Motor neuron (in vitro differentiated cells): ENCODE results near the gene EFCAB6. TPM values are rescaled to one million over a fixed set of nuclear protein-coding genes. Genes with fewer than 3 reads are reported as not detected.

Experiments
- ATAC-seq, 8 experiments: fragments of 200-7000 bp; cut with Tn5 transposase; replicated peaks in 6 of 8; 2 replicates each; pipeline ENCODE4 v1.8.0; 2021; ENCODE audit warnings: mild to moderate bottlenecking in 8 of 8, moderate library complexity in 8 of 8
- H3K27ac ChIP-seq, 2 donors: fragments of 250-450 bp; sonication (Bioruptor Pico); 2 replicates each; pipeline ENCODE4 v1.9.0; 2021; ENCODE audit warnings: antibody characterized with exemption in 2 of 2, mild to moderate bottlenecking in 2 of 2, moderate library complexity in 1 of 2
- H3K4me1 ChIP-seq, 2 donors: fragments of 250-450 bp; sonication (Bioruptor Pico); replicated peaks in 1 of 2; 2 replicates each; pipeline ENCODE4 v1.6.1; 2021; ENCODE audit warnings: antibody characterized with exemption in 2 of 2, mild to moderate bottlenecking in 2 of 2, moderate library complexity in 1 of 2
- H3K4me3 ChIP-seq, 5 donors: fragments of 250-450 bp; sonication (Bioruptor Pico); 2 replicates each; pipeline ENCODE4 v1.9.0; 2021; ENCODE audit warnings: antibody characterized with exemption in 5 of 5, mild to moderate bottlenecking in 5 of 5, moderate library complexity in 4 of 5
- WGBS, 10 experiments: fragments of 450-650 bp; shearing (Covaris generic); methylation state at CpG; one replicate each; pipeline ENCODE4 v1.0.0; 2022; 5-methylcytosine and 5-hydroxymethylcytosine counted together
- in situ Hi-C, 9 experiments: fragments of 400-800 bp; cut with MboI; loops; one replicate each; pipeline ENCODE4 v1.15.0; 2021; ENCODE audit warnings: low sequenced_read_pairs in 9 of 9, low pct_unique_long_range_greater_than_20kb in 2 of 9; ENCODE audit not compliant: unreplicated experiment in 9 of 9
- total RNA-seq, 8 experiments: library from RNA; unstranded; fragments of 300-600 nt; gene quantifications; 2 replicates each; pipeline versions ENCODE4 v1.2.3 to v1.2.4, GENCODE V29; 2022

The EFCAB6 gene
- total RNA-seq, 8 experiments from 2014 or later = 1.0 to 9.2 (median 2.5) TPM

- no peak overlapping the region for H3K4me3 ChIP-seq
- ATAC-seq = no peak
- H3K27ac ChIP-seq = no peak overlapping the region
- in situ Hi-C loops = no loop called here
- 10 to 91% (median 86%) methylated on average over 2 to 8 of the region's 11 CpGs; no CpG with 5 or more reads in 5 of the 10 experiments for WGBS, 10 experiments
- H3K4me1 ChIP-seq = no peaks in the 10 kb centered on the region
Measured at GRCh38 chr22:43642319-43643206, 169.5 kb downstream of the EFCAB6 start.

GRCh38 chr22:43639228-43639948 is 172.7 kb downstream of the EFCAB6 start:
- in situ Hi-C loops = no loop called here
- Histone ChIP-seq H3K4me1 (no peaks in the 10 kb centered on the region), H3K27ac (no peak overlapping the region), H3K4me3 (no peak overlapping the region)
- ATAC-seq = no peak
- WGBS, 10 experiments = 20 to 100% (median 68%) methylated on average over 1 to 3 of the region's 3 CpGs

GRCh38 chr22:43637275-43638260 is 174.5 kb downstream of the EFCAB6 start:
- no peak overlapping the region for H3K27ac ChIP-seq
- no peak overlapping the region for H3K4me3 ChIP-seq
- peak in 4 of 8 experiments; percentile 38 to 85 (median 50) for ATAC-seq
- in situ Hi-C loops = no loop called here
- H3K4me1 ChIP-seq = no peaks in the 10 kb centered on the region
- WGBS, 10 experiments = 34 to 90% (median 72%) methylated on average over 3 to 9 of the region's 28 CpGs; no CpG with 5 or more reads in 3 of the 10 experiments

- Histone ChIP-seq H3K4me1 (no peaks in the 10 kb centered on the region), H3K4me3 (no peak overlapping the region), H3K27ac (no peak overlapping the region)
- WGBS, 10 experiments = 60 to 100% (median 89%) methylated on average over 2 to 8 of the region's 13 CpGs; no CpG with 5 or more reads in 4 of the 10 experiments
- ATAC-seq = no peak
- in situ Hi-C loops = no loop called here
Measured at GRCh38 chr22:43636086-43636485, 176.0 kb downstream of the EFCAB6 start.

- WGBS, 10 experiments = 27 to 100% (median 80%) methylated on average over 1 to 3 of the region's 9 CpGs; no CpG with 5 or more reads in 4 of the 10 experiments
- in situ Hi-C loops = no loop called here
- no peak for ATAC-seq
- H3K4me3 ChIP-seq = no peak overlapping the region
- H3K4me1 ChIP-seq = no peaks in the 10 kb centered on the region
- no peak overlapping the region for H3K27ac ChIP-seq
Measured at GRCh38 chr22:43635101-43635500, 177.0 kb downstream of the EFCAB6 start.

GRCh38 chr22:43634316-43634715 is 177.8 kb downstream of the EFCAB6 start:
- Histone ChIP-seq H3K4me3 (no peak overlapping the region), H3K27ac (no peak overlapping the region), H3K4me1 (no peaks in the 10 kb centered on the region)
- in situ Hi-C loops = no loop called here
- 0 to 60% (median 0%) methylated on average over 1 of the region's 4 CpGs; no CpG with 5 or more reads in 7 of the 10 experiments for WGBS, 10 experiments
- ATAC-seq = no peak

GRCh38 chr22:43633631-43634285 is 178.3 kb downstream of the EFCAB6 start:
- H3K4me3 ChIP-seq = no peak overlapping the region
- ATAC-seq = no peak
- WGBS, 10 experiments = 60 to 100% (median 92%) methylated on average over 1 to 7 of the region's 13 CpGs; no CpG with 5 or more reads in 7 of the 10 experiments
- in situ Hi-C loops = no loop called here
- H3K4me1 ChIP-seq = no peaks in the 10 kb centered on the region
- H3K27ac ChIP-seq = no peak overlapping the region

GRCh38 chr22:43631846-43632245 is 180.3 kb downstream of the EFCAB6 start:
- 68 to 100% (median 88%) methylated on average over 1 to 6 of the region's 10 CpGs; no CpG with 5 or more reads in 6 of the 10 experiments for WGBS, 10 experiments

GRCh38 chr22:43631201-43631600 is 180.9 kb downstream of the EFCAB6 start:
- no peak overlapping the region for H3K27ac ChIP-seq
- WGBS, 10 experiments = 70 to 100% (median 95%) methylated on average over 1 to 9 of the region's 11 CpGs; no CpG with 5 or more reads in 4 of the 10 experiments
- ATAC-seq = no peak
- no peaks in the 10 kb centered on the region for H3K4me1 ChIP-seq
- in situ Hi-C loops = no loop called here
- H3K4me3 ChIP-seq = no peak overlapping the region

More at GRCh38 chr22:43631846-43632245, 180.3 kb downstream of the EFCAB6 start:
- no peak overlapping the region for H3K27ac ChIP-seq
- H3K4me1 ChIP-seq = no peaks in the 10 kb centered on the region
- ATAC-seq = no peak
- no peak overlapping the region for H3K4me3 ChIP-seq
- in situ Hi-C loops = no loop called here

GRCh38 chr22:43630451-43630850 is 181.7 kb downstream of the EFCAB6 start:
- Histone ChIP-seq H3K4me1 (no peaks in the 10 kb centered on the region), H3K4me3 (no peak overlapping the region), H3K27ac (no peak overlapping the region)
- 40 to 95% (median 88%) methylated on average over 1 to 9 of the region's 12 CpGs; no CpG with 5 or more reads in 4 of the 10 experiments for WGBS, 10 experiments
- in situ Hi-C loops = no loop called here
- no peak for ATAC-seq

- 55% methylated on average over 4 of the region's 16 CpGs; no CpG with 5 or more reads in 9 of the 10 experiments for WGBS, 10 experiments
- H3K27ac ChIP-seq = no peak overlapping the region
- ATAC-seq = peak in 2 of 8 experiments; percentile 31 to 45
- no peak overlapping the region for H3K4me3 ChIP-seq
- no peaks in the 10 kb centered on the region for H3K4me1 ChIP-seq
- in situ Hi-C loops = no loop called here
Measured at GRCh38 chr22:43628250-43628649, 183.9 kb downstream of the EFCAB6 start.
